CD4-positive, alpha-beta T cell treated with Interleukin-17A for 1 hour (primary cell): ENCODE measurements around the gene LRP1B.

ENCODE experiments used
- DNase-seq: peaks from one replicate; pipeline ENCODE4 v3.0.0-alpha.2; 2020

LRP1B gene

GRCh38 chr2:142131010-142131669 is at the start of gene LRP1B:
LRP1B (minus strand) TSS chr2:142131016; CDS start chr2:142130729, 287 bp downstream.
- no peak for DNase-seq

- DNase-seq: no peak
These were observed 48.9 kb upstream of the LRP1B start for GRCh38 chr2:142179686-142180085.

- no peak for DNase-seq
These were observed 47.8 kb upstream of the LRP1B start for GRCh38 chr2:142178604-142179003.

GRCh38 chr2:142176941-142177340 is 46.1 kb upstream of the LRP1B start:
- DNase-seq: no peak

GRCh38 chr2:142175813-142176338 is 45.1 kb upstream of the LRP1B start:
- no peak for DNase-seq

- no peak for DNase-seq
These were observed 43.4 kb upstream of the LRP1B start for GRCh38 chr2:142174176-142174575.

GRCh38 chr2:142170847-142171246 is 40.0 kb upstream of the LRP1B start:
- DNase-seq: no peak

GRCh38 chr2:142165790-142166189 is 35.0 kb upstream of the LRP1B start:
- DNase-seq: no peak

- no peak for DNase-seq
These were observed 22.8 kb upstream of the LRP1B start for GRCh38 chr2:142153601-142154000.

GRCh38 chr2:142150453-142150852 is 19.6 kb upstream of the LRP1B start:
- DNase-seq: no peak

GRCh38 chr2:142144547-142144946 is 13.7 kb upstream of the LRP1B start:
- DNase-seq: no peak

GRCh38 chr2:142142595-142142994 is 11.8 kb upstream of the LRP1B start:
- DNase-seq: no peak

- DNase-seq: no peak
These were observed 9.6 kb upstream of the LRP1B start for GRCh38 chr2:142140434-142140845.

GRCh38 chr2:142139384-142139783 is 8.6 kb upstream of the LRP1B start:
- no peak for DNase-seq

GRCh38 chr2:142136571-142136970 is 5.8 kb upstream of the LRP1B start:
- no peak for DNase-seq

- no peak for DNase-seq
These were observed 4.1 kb upstream of the LRP1B start for GRCh38 chr2:142134911-142135310.

- no peak for DNase-seq
These were observed 456 bp downstream of the LRP1B start for GRCh38 chr2:142130111-142131009.

GRCh38 chr2:142128105-142128504 is 2.7 kb downstream of the LRP1B start:
- no peak for DNase-seq

- DNase-seq: no peak
These were observed 3.6 kb downstream of the LRP1B start for GRCh38 chr2:142127248-142127647.

GRCh38 chr2:142124706-142125105 is 6.1 kb downstream of the LRP1B start:
- no peak for DNase-seq

GRCh38 chr2:142119347-142119746 is 11.5 kb downstream of the LRP1B start:
- no peak for DNase-seq

- DNase-seq: no peak
These were observed 18.0 kb downstream of the LRP1B start for GRCh38 chr2:142112757-142113221.

- DNase-seq: no peak
These were observed 26.6 kb downstream of the LRP1B start for GRCh38 chr2:142104134-142104758.
